ENCODE data around the gene ING3.

DNA sequence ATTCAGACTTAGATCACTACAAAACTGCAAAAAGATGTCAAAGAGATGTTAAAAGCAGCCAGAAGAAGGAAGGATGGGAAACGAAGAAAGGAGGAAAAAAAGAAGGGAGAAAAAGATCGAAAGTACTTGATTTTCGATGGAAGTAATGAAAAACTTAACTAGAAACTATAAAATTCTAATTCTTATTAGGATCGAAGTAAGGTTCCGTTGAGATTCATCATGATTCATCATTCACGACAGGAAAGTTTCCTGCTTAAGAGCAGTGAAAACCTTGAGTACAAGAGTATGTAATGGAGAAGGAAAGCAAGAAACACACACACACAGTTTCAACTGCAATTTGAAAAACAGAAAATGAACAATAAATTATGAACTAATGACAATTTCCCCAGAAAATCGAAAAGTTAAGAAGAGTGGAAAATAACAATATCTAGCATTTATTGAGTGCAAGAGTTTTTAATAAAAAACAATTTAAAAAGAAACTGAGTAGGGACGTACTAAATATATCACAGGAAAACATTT lies 1.1 kb upstream of the ING3 start:
- TF ChIP-seq, protein P1, sequence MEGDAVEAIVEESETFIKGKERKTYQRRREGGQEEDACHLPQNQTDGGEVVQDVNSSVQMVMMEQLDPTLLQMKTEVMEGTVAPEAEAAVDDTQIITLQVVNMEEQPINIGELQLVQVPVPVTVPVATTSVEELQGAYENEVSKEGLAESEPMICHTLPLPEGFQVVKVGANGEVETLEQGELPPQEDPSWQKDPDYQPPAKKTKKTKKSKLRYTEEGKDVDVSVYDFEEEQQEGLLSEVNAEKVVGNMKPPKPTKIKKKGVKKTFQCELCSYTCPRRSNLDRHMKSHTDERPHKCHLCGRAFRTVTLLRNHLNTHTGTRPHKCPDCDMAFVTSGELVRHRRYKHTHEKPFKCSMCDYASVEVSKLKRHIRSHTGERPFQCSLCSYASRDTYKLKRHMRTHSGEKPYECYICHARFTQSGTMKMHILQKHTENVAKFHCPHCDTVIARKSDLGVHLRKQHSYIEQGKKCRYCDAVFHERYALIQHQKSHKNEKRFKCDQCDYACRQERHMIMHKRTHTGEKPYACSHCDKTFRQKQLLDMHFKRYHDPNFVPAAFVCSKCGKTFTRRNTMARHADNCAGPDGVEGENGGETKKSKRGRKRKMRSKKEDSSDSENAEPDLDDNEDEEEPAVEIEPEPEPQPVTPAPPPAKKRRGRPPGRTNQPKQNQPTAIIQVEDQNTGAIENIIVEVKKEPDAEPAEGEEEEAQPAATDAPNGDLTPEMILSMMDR (IDR thresholded peaks at IDR 0.05): no peak
- no peak for TF ChIP-seq POLR2A (IDR thresholded peaks at IDR 0.05)

All from adrenal gland (tissue), 5 donors.